Fibroblast of skin of back (primary cell): ENCODE measurements around the gene CNTN4.

Experiments used
- DNase-seq: peaks from one replicate; pipeline ENCODE4 v3.0.0-alpha.2; 2013

Gene CNTN4

DNA sequence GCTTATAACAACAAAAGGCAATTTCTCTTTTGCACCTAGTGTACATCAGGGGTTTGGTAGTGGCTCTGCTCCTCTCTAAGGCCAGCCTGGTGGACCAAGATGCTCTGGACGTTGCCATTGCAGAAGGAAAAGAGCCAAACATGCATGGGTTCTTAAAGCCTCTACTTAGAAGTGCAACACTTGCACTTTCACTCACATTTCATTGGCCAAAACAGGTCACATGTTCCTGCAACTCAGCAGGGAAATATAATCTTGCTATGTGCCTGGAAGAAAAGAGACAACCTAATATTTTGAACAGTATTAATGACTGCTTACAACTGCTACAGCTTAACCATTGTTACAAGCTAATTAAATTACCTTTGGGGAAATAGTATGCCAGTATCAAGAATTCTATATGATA is 828.6 kb downstream of the CNTN4 start:
- DNase-seq, result no peak

DNA sequence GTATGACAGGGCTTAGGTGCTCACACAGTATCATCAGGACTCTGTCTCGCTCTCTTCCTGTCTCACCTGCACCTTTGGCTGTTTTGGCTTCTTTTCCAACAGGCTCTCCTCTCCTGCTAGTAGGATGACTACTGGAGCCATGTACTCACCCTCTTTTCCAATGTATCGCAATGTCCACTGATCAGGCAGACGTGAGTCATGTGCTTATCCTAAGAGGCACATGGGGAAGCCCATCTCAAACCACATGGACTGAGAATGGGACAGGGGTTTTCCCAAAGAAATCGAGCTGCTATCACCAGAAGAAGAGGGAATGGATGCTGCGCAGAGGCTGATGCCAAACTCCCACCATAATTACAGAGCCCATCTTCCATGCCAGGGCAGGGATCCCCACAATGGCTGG is 830.9 kb downstream of the CNTN4 start:
- no peak for DNase-seq

DNA sequence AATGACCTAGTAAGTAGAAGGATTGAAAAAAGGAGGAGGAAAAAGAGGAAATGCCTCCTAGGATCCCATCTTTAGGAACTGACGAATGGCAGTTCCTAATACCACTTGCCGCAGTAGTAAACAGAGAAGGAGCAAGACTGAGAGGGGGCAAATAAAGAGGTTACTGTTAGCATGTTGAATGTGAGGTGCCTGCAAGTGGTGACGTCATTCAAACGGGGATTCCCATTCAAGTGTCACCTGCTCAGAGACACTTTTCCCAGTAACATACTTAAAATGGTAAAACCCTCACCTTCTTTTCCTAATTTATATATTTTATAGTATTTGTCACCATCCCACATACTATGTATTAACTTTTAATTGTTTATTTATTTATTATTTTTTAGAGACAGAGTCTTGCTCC is 832.6 kb downstream of the CNTN4 start:
- DNase-seq, result no peak

DNA sequence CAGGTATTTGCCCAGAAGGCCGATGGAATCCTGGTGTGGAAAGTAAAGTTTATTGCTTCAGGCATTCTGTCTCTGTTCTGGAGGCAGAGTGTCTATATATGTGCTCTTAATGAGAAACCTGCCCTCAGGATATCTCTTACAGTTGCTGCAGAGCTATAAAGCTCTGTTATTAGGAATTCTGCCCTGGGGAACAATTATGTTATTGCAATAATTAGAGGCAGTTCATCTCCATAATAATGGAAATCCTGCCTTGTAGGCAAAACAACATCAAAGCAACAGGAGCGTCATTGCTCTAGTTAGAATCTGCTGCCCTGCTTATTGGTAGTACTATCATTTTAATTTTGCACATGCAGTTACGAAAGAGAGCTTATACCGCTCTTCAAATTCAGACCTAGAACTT is 835.9 kb downstream of the CNTN4 start:
- DNase-seq, result no peak

DNA sequence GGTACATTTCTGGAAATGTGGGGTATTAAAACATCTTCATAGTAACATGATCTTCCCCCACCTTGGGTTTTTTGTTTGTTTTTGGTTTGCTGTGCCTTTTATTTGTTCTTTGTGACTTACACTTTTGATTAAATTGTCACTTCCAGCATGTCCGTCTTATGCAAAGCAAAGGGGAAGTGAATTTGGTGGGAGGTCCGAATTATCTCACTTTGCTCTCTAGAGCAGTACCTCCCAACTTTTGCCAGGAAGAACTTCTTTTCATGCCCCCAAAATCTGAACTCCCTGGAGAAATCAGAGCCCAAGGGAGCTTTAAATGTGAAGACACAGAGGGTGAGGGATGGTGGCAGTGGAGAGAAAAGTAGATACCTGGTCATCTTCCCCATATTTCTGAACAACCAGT is 838.4 kb downstream of the CNTN4 start:
- DNase-seq, result no peak

DNA sequence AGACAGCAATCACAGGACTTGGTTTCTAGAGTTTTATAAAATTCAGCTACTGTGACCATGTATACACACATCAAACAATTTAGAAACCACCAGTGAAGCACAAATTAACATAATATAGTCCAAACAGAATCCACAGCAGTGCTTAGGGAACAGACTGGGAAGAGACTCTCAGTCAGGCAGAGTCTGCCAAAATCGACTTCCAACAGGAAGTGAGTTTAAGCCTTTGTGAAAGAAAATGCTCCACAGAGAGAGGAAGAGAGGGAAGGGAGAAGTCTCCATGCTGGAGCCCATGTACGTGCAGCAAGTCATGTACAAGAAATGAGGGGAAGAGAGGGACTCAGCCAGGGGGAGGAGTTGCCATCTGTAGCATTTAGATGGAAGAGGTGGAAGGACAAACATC is 838.9 kb downstream of the CNTN4 start:
- DNase-seq, result peak; percentile 10

DNA sequence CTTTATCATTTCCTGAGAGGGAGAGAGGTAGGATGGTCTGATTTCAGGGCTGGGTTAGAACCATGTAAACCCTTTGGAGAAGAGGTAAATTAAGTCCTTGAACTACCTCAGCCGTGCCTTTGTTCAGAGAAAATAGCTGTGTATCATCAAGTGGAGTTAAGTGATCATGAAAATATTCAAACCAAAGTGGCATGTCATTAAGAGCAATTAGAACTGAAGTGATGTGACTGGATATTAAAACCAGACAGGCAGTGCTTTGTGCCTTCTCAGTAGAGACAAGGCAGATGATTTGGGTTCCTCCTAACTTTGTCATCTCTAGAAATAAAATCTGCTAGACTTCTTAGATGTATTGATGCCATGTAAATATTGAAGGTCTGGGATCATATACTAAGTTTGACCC is 840.0 kb downstream of the CNTN4 start:
- no peak for DNase-seq

DNA sequence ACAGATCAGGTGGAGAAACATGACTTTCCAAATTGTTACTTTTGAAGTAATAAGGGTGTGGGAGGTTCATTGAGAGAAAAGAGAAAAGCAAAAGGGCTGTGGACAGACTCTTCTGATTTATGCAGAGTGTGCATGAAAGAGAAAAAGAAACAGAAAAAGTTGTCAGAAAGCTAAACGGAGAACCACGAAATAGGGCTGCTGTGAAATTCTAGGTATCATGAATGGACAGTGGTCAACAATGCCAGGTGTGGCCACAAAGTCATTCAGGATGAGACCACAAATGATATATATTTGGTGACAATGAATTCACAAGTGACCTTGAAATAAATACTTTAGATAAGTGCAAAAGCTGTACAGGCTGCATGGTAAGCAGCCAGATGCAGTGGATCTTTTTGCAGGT is 841.4 kb downstream of the CNTN4 start:
- DNase-seq, result no peak

DNA sequence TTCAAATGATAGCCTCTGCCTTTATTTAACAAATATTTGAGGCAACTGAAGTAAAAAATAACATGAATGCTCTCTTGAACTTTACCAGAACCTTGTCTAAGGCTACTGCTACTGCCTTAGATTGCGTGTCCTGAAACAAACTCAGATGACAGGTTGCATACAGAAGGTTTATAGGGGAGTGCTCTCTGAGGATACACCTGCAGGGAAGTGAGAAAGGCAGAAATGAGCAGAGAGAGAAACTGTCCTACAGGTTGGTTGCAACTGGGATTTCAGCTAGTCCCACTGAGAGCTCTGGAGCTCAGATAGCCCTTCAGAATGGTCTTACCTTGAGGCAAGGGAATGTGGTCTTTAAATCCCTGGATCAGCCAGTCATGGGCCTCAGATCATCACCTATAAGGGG is 846.0 kb downstream of the CNTN4 start:
- DNase-seq, result no peak

DNA sequence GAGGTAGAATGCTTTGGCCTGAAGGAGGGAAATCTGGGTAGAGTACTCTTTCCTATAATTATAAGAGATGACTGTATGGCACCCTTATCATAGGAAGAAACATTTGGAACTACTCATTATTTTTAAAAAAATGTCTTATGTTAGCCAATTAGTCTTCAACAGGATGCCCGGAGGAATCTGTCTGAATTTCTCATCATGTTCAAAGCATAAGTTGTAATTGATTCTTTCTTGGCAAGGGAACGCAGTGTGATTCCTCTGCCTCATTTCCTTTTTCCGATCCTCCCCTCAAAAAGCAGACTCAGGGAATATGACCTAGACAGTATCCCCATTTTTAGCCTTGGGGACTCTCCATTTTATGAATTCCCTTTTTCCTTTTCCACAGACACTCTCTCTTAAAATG is 846.5 kb downstream of the CNTN4 start:
- DNase-seq, result no peak

DNA sequence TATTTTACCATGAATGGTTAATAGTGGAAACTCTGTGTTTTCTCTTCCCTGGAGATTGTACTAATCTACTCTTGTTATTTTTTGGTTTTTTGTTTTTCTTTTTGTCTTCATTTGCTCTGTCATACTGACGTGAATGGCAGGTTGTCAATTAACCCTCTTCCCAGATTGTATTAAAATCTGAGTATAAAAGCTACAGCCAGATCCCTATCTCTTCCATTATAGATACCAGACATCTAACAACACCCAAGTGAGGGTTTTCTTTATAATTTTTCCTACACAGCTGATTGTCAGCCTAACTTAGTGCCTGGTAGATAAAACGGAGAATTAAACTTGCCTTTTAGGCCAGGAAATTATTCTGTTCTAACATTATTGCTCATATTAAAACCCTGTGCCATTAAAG is 848.9 kb downstream of the CNTN4 start:
- no peak for DNase-seq

DNA sequence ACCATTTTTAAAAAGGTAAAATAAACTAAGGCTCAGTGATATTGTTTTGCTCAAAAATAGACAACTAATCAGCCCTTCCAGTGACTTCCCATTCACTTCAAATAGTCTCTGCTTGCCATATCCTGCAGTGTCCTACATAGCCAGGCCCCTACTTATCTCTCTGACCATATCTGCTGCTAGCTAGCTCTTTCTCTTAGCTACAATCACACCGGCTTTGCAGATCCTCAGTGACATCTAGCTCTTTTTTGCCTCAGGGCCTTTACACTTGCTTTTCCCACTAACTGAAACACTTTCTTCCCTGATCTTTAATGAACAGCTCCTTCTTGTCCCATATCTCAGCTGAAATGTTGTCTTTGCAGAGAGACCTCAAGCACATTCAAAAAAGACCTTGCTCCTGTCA is 850.2 kb downstream of the CNTN4 start:
- no peak for DNase-seq

DNA sequence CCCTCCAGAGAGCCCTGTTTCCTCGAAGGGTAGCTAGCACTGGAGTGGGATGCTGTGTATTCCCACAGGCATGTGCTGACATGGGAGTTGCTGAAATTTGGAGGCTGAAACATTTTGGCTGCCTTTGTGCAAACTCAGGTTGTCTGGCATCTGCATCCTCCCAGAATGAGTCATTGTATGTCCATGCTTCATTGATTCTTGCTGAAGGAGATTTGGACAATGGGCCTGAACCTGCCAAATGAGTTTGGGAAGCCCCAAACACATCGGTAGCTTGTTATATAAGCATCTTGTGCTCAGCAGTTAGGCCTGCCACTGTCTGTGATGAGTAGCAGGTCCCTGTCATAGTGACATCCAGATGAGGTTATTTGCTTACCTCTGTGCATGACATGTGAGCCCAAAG is 851.5 kb downstream of the CNTN4 start:
- no peak for DNase-seq

DNA sequence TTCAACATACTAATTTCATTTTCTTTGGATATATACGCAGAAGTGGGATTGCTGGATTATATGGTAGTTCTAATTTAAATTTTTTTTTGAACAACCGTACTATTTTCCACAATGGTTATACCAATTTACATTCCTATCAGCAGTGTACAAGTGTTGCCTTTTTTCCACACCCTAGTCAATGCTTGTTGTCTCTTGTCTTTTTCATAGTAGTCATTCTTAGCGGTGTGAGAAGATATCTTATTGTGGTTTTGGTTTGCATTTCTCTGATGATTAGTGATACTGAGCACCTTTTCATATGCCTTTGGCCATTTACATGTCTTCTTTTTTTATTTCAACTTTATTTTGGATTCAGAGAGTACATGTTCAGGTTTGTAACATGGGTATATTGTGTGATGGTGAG is 858.4 kb downstream of the CNTN4 start:
- no peak for DNase-seq

DNA sequence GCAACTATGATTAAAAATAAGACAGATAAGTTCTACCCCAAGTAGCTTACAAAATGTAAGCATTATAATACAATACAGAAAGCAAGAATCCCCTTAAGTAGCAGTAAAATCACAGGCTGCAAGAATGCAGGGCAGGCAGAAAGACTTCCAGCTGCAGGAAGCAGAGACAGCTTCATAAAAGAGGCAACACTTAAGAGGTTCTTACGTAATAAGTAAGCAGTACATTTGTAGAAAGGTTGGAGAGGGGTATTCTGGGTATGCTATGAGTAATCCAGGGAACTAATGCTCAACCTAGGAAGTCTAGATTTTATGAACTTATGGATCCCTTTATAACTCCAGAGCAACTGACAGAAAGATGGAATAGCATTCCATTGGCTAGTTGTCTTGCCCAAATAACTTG is 859.9 kb downstream of the CNTN4 start:
- DNase-seq, result no peak

DNA sequence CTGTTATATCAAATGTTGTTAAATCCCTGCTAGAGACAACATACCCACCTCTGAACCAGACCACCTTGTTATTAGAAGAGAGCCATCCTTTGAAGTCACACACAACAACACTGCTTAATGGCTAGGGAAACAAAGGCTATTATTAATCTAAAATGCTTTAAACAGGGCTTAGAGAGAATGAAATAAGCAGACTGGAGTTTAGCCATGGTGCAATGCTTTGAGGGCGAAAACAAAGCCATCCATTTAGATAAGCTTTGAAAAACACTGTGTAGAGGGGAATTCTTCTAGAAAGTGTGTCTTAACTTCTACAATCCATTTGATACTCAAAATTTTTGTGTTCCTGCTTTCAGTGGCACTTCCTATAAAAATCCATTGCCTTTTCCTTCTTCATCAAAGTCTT is 862.9 kb downstream of the CNTN4 start:
- DNase-seq, result no peak

DNA sequence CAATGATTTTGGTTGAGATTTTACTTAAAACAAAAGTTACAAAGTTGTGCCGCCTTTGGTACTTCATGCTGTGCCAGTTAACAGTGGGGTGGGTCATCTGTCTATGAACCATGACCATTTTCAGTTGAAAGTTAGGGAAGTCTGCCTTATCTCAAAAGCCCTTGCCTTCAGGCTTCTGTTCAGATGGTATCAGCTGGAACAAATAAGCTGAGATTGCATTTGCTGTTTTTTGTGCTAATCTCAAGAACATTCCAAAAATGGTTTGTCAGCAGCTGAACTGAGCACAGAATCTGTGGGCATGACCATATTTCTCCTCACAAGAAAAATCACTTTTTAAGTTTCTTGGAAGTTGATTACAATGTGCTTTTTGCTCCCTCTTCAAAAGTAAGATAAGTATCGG is 869.2 kb downstream of the CNTN4 start:
- DNase-seq, result no peak

DNA sequence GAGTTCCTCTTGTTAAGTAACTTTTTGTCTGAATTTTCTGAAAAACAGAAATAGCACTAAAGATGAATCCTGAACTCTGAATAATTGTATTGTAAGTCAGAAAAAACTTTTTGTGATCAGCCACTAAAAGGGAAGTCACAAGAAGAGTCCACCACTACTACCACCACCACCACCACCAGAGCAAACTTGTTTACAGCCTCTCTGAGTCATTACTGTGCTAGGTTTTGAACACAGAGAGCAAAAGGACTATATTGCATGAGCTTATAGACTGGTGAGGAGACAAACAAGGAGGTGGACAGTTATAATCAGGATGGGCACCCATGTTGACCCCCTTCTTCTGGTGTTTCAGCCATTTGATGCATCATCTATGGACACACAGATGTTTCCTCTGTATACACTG is 869.8 kb downstream of the CNTN4 start:
- no peak for DNase-seq

DNA sequence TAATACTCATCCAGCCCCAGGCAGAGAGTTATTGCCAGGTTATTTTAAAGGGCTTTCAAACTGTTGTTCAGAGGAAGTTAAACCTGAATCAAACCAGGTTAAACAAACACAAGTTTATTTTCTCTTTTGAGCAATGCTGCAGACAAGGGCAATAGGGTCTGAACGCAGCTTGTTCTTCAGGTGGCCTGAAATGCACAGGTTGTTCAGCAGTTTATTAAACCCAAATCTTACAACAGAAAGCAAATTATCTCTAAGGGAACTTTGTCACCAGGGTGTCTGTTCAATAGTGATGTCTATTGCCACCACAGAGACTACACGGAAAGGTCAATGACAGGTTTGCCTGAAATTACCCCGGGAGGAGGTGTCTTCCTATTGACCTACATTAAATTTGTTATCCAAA is 877.5 kb downstream of the CNTN4 start:
- DNase-seq, result no peak

DNA sequence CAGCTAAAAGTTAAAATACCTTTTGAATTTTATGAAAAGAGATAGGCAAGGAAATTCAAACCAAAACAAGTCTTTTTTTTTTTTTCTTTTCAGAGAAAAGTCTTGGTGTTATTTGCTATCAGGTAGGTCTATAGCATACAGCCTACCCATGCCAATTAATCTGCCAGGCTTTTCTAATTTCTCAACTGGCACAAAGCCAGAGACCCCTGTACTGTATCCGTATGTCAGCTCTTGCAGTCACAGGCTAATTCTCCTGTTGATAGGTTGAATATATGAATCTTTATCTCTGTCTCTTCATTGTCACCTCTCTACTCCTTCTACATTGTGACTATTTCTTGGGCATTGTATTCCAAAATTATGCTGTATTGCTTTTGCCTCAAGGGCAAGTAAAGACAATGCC is 878.1 kb downstream of the CNTN4 start:
- DNase-seq, result no peak

DNA sequence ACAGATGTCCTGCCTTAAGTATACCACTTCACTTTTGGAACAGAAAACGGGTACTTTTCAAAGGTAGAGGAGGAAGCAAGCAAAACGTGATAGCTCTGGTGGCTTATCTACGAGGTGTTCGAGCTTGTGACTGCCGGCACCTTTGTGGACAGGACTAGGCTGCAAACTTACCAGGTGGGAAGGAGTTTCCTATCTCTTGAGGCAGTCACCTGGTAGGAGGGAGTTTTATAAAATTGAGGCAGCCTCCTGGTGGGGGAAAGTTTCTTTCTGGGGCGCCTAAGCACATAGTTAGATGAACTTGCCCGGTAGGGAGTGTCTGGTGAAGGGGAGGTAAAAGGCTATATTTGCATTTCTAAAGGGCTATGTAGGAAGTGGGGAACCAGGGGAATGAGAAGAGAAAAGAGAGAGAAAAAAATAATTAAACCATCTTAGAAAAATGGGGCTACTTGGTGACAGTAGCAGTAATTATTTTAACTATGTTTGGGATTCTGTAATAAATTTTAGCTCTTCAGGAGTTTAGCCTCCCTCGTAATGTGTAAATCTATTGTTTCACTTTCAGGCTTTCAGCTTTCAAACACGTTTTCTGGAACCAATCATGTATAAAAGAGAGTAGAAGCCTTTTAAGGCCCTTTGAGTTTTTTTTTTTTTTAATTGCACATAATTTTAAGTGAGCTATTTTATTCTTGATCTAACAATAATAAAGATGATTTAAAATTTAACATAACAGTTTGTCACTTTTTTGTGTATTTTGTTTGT is 880.5 kb downstream of the CNTN4 start:
- no peak for DNase-seq

DNA sequence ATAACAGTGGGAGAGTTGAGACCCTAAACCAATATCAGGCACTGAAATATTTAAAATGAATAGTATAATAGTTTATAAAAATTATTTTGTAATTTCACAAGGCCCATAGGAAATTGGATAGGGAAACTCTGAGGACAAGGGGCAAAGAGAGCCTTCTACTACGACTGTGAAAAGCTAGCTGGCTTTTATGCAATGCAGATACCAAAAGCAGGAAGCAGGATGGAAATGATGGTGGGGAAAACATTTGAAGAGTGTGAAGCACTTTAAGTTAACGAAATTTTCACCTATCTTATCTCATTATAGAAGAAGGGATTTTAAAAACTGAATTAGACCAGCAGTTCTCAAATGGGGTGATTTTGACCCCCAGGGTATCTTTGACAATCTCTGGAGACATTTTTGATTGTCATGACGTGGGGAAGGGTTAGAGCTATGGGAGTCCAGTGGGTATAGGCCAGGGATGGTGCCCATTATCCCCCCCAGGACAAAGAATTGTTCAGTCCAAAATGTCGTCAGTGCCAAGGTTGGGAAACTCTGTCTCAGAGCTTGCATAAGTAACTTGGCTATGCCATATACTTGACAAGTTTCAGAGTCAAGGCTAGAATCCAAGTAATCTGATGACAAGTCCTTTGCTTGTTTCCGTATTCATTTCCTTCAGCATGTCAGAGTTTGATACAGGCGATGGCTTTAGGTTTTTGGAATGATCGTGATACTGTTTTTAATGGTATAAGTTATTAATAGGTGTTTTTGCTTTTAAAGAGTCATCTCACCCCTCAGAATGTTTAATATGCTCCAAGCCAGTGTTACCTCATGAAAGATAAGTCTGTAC is 885.6 kb downstream of the CNTN4 start:
- no peak for DNase-seq

DNA sequence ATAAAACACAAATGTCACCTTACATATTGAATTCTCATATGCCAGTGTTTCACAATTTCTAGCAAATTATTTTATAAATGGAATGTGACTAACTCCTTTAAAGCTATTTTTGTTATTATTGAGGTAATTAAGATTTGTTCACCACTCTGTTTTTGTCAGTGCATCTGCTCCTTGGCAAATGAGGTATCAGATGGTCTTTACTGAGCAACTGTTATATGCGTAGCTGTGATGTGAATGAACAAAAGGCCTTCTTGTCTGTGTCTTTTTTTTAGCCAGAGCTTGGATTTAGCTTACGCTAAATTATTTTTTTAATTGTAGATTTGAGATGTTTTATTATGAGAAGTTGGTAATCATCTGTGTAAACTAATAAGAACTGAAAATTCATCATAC is 886.2 kb downstream of the CNTN4 start:
- no peak for DNase-seq

DNA sequence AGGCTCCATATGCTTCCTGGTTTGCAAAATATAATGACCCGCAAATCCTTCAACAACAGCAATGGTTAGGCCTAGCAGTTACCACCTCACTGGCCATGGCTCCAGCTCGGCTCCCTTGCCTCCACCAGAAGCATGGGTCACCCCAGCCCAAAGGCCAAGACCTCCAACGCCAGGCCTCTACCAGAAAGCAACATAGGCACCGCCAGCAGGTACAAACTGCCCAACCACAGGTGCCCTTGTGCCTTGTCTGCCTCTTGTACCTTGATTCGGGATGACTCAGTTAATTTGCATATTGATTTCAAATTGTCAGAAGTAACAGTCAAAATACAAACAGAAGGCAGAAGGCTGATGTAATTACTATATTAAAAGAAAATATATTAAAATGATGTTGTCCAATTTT is 886.8 kb downstream of the CNTN4 start:
- no peak for DNase-seq

DNA sequence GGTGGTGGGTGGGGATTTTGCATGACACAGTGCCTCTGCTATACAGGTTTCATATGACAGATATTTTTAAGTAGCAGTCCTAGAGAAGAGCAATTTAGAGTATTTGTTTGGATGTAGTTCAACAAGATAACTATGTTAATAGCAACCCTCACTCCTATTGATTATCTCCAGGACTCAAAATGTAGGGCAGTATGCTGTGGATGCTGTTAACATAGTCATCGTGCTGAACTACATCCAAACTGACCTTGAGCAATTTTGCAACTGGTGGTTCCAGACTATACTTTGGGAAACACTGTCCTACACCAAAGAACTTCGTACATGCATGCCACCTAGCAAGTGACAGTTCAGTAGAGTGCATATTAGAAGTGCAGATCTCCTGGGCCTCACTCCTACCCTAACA is 893.9 kb downstream of the CNTN4 start:
- DNase-seq, result no peak
